GM21786 (cell line): ENCODE measurements around the gene GLRA1.
"Not testable (repeated sequence)": the region's sequence is repeated elsewhere in the genome, so short reads cannot be mapped to it uniquely, and the experiment has no call there.

Source experiments
- ATAC-seq: cut with Tn5 transposase; IDR thresholded peaks from one replicate; pipeline ENCODE4 v1.9.1; 2021; ENCODE audit not compliant: unreplicated experiment

Gene GLRA1

DNA sequence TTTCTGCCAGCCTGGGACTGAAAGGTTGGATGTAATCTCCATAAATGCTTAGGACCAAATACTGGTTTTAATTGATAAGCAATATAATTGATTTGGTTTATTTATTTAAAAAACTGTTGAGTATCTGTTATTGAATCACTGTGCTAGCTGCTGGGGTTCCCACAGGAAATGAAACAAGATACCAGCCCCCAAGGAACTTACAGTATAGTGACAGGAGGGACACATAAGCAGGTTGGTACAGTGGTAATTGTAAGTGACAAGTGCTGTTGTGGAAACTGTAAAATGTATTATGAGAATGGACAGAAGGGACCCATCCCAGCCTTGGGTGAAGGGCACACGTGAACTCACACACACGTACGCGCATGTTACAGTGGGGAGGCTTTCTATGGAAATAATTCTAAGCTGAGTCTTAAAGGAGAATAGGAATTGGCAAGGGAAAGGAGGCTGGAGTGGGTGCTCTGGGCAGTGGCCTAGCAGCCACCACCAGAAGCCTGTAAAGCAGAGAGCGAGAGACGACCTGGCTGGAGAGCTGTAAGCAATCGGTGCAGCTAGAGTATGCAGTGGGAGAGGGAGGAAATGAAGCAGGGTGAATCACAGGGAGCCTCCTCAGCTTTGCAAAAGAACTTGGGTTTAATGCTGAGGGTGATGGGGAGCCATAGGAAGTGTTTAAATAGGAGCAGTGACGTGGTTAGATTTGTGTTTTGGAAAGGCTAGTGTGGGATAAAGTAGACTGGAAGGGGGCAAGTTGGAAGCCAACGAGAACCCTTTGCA, 39.3 kb downstream of the GLRA1 start:
- ATAC-seq: no peak

GRCh38 chr5:151881621-151882225, 42.9 kb downstream of the GLRA1 start:
- no peak for ATAC-seq

- ATAC-seq: no peak
Measured at GRCh38 chr5:151880324-151880723, 44.3 kb downstream of the GLRA1 start.

- no peak for ATAC-seq
Measured at GRCh38 chr5:151873701-151874100, 51.0 kb downstream of the GLRA1 start.

- no peak for ATAC-seq
Measured at GRCh38 chr5:151872701-151873100, 52.0 kb downstream of the GLRA1 start.

DNA sequence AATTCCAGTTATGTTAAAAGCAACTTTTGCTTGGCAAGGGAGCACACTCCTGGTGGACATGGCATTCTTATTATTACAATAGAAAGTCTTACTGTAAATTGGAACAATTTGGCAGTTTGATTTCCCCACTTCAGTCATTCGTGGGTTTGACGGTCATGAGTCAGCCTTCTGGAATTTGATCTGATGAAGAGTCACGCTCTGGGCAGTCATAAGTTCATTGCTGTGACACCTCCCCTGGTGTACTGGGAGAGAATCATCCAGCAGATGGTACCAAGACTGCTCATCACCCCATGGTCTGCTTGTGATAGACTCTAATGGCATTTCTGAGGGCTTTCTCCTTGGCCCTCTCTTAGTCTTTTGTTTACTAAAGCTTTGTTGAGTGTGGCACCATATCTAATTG, 53.8 kb downstream of the GLRA1 start:
- ATAC-seq: no peak

GRCh38 chr5:151870271-151870670, 54.4 kb downstream of the GLRA1 start:
- no peak for ATAC-seq

- no peak for ATAC-seq
Measured at GRCh38 chr5:151869843-151870242, 54.8 kb downstream of the GLRA1 start.

DNA sequence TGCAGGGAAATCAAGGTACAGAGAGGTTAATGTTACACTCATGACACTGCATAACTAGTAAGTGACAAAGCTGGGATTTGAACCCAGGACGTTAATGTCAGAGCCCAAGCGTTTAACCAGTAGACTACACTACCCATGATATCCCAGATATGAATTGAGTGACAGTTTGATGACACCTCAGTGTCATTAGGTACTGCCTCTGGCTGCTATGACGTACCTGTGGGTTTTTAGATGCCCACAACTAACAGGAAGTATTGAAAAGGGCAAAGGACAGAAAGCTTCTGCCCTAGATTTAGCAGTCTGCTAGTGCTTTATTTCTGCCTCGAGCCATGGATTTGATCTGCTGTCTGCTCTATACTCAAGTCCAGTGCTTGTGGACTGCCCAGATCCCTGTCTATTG, 56.2 kb downstream of the GLRA1 start:
- ATAC-seq: peak; percentile 58

DNA sequence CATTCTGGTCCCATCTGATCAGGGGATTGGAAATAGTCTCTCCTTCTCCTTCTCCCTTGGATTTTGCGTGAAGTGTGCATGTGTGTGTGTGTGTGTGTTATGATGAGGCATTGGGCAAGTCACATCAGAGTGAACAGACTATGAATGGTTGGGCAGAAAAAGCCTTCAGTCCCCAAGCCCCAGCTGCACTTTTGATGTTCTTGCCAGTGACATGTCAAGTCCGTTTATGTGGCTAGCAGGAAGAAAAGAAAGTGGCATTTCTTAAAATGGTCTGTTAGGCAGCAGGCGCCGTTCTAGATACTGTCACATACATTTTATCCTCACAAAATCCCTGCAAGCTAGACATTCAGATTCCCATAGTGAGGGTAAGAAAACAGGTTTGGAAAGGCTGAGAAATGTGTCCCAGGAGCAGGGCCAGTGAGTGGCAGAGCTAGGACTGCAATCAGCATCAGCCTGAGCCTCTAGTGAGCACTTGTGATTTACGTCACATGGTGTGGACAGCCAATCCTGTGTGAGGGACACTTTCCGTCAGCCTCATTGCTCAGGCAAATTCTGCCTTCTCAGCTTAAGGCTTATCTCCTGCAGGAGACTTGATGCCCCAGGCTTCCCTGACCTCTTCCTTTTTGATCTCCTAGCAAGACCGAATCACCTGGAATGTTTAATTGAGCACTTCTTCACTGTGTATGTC, 60.4 kb downstream of the GLRA1 start:
- no peak for ATAC-seq

GRCh38 chr5:151863566-151863965, 61.1 kb downstream of the GLRA1 start:
- ATAC-seq: no peak

GRCh38 chr5:151862811-151863472, 61.7 kb downstream of the GLRA1 start:
- no peak for ATAC-seq

GRCh38 chr5:151860867-151861266, 63.8 kb downstream of the GLRA1 start:
- not testable (repeated sequence) for ATAC-seq

DNA sequence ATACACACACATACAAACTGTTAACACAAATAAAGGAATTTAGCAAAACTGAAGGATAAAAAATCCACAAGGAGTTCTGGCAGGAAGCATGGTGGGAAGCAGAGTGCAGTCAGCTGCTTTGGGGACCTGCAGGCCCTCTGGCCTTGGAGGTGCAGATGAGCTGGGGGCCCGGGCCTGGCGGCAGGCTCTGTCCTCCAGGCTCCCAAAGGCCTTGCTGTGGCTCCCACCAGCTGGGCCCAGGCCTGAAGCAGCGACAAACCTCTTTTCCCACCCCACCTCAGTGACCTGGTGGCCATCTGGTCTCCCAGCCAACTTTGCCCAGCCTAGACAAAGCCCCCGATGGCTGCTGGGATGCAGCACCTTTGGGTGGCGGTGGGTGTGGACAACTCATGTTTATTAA, 67.8 kb downstream of the GLRA1 start:
- no peak for ATAC-seq

DNA sequence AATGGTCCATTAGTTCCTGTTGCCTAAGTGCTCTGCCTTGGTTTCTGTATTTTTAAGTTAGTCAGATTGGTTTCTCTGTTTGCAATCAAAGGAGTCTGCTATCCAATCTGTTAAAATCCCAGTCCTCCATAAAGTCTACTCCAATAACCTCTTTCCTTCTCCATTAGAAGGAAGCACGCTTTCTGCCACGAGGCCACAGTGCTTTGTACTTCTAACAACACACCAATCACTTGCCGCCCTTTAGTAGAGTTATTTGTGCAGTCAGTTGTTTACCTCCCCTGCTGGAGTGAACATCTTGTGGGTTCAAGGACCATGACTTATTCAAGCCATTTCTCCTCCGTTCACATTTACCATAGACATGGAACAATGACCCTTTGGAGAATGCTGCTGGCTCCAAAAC, 69.0 kb downstream of the GLRA1 start:
- ATAC-seq: no peak

- ATAC-seq: no peak
Measured at GRCh38 chr5:151847871-151848270, 76.8 kb downstream of the GLRA1 start.

DNA sequence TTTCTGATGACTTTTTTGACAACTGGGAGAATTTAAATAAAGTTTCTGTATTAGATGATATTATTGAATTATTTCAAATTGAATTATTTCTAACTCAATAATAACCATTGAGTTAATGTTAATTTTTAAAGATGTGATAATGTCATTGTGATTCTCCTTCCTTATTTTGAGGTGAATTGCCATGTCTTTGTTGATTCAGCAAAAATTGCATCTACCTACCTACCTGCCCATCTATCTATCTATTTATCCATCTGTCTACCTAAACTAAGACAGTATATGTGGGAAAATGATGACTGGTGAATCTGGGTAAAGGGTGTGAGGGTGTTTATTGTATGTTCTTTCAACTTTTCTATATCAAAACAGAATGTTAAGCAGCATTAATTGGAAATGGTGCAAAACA, 77.9 kb downstream of the GLRA1 start:
- no peak for ATAC-seq

DNA sequence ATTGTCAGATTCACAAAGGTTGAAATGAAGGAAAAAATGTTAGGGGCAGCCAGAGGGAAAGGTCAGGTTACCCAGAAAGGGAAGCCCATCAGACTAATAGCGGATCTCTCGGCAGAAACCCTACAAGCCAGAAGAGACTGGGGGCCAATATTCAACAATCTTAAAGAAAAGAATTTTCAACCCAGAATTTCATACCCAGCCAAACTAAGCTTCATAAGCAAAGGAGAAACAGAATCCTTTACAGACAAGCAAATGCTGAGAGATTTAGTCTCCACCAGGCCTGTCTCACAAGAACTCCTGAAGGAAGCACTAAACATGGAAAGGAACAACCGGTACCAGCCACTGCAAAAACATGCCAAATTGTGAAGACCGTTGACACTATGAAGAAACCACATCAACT, 91.8 kb downstream of the GLRA1 start:
- ATAC-seq: not testable (repeated sequence)

DNA sequence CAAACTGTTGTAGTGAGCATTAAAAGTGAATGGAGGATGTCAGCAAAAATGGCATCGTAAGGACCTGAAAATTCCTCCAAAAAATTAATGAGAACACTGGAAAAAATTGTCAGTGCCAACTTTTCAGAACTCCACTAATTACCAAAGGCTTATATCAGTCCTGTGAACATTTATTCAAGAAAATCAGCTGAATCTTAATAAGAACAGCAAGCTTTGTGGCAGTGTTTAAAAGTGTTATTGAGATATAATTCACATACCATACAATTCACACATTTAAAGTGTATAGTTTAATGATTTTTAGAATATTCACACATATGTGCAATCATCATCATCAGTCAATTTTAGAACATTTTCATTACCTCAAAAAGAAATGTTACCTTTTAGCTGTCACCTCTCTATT, 95.3 kb downstream of the GLRA1 start:
- no peak for ATAC-seq

GRCh38 chr5:151825445-151825844, 99.2 kb downstream of the GLRA1 start:
- peak; percentile 82 for ATAC-seq

- ATAC-seq: no peak
Measured at GRCh38 chr5:151822141-151822540, 102.5 kb downstream of the GLRA1 start.

GRCh38 chr5:151820903-151821302, 103.7 kb downstream of the GLRA1 start:
- ATAC-seq: no peak
